Activated CD8-positive, alpha-beta memory T cell treated with anti-CD3 and anti-CD28 coated beads, Interleukin-2, amount 50 U/mL, for 48 hours (primary cell): ENCODE data around the gene OR2V1.
"Not testable (repeated sequence)": the region's sequence is repeated elsewhere in the genome, so short reads cannot be mapped to it uniquely, and the experiment has no call there.

Experiments
- DNase-seq: peaks from one replicate; pipeline ENCODE4 v3.0.0-alpha.2; 2020

Gene OR2V1

DNA sequence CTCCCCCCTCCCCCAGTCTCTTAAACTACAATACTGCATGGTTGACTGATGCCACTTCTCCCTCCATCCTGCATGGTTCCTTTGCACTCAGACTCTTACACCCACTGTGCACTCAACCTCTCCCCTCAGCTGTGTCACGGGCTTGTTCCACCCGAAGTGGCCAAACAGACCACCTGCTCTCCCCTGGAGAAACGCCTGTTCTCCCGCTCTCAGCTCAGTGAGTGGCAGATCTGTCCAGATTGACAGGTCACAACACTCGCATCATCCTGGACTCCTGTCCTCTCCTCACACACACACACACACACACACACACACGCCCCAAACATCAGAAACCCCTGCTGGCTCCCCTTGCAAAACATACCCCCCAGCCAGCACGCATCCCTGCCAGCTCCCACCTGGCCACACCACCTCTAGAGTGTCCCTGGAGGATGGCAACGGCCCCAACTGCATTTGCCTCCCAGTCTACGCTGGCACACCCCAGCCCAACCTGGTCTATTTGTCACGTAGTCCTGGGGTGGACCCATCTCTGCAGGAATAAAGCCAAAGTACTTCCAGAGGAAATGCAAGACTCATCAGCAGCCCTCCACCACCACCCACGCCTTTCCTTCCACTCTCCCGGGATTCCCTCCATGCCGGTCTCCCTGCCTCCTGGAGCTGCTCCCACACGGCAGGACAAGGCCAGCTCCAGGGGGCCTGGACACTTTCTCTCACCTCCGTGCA, 2.9 kb downstream of the OR2V1 start:
- peak; percentile 37 for DNase-seq

DNA sequence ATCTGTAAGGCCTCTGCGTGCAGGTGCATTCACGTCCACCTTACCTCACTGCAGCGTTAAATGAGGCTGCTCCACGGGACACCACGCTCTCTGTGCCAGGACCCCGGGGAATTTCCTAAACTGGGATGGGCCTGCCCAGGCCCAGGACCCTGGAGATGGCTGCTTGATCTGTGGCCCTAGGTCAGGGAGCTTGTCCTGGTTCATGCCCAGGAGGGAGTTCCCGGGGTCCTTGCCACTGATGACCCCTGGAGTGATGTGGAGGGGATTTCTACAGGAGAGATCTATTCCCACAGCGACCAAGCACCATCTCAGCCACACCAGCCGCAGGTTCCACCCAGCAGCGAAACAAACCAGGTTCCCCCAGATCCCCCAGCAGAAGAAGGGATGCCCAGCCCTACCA, 3.5 kb downstream of the OR2V1 start:
- no peak for DNase-seq

DNA sequence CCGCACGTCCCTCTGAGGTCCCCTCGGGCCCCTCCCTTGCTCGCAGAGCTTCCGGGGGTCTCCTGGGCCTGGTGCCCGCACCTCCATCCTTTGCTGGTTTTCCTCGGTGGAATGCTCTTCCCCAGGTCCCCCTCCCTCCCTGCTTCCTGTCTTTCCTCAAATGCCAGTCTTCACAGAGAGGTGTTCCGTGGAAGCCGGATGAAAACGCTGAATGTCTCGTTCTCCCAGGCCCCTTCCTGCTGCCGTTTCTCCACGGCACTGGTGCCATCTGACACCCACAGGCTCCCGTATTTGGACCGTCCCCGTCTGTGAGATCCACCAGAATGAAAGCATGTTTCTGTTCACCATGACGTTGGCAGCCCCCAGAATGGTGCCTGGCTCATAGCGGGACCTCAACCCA, 4.1 kb downstream of the OR2V1 start:
- no peak for DNase-seq

DNA sequence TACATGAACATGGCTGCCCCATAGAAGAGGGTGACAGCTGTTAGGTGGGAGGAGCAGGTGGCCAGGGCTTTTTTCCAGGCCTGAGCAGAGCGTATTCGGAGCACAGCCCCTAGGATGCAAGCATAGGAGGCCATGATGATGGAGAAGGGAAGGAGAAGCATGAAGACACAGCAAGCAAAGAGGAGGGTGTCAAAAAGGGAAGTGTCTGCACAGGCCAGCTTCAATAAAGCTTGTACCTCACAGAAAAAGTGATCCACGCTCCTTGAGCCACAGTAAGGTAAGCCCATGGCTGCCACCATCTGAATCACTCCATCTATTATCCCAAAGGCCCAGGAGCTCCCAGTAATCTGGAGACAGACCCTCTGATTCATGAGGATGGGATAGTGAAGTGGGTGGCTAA, 6.4 kb downstream of the OR2V1 start:
- DNase-seq = no peak

DNA sequence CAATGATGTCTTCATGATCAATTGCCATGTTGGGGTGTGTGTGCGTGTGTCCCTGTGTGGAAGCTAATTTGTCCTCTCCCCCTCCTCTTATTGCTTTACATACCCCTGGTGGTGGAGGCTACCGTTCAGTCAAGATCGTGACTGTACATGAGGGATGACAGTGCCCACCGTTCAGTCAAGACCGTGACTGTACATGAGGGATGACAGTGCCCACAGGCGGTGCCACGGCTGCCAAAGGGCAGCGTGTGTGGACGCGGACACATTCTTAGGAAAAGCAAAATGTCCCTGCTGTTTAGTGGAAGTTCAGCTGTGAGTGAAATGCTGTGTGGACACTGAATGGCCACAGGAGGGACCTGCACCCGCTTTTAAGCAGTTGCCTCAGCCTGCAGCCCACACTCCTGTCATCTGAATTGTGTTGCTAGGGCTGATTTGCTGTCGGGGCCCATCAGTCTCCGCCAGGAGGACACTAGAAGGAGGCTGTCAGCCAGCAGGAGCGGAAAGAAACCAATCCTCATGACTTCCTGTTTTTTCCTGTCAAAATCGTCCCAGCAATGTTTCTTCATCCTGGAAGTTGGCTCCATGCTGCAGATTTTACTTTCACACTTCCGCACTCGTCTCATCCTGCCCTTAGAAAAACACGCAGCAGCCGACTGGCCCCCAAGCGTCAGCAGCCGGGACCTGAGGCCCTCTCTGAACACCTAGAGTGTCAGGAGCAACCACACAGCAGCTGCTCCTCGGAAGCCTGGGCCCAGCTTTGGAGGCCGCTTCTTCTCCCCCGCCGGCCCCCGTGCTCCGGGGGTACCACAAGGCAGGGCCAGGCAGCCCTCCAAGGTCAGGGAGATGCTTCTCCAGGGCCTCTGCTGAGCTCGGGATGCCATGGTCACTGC, 9.1 kb downstream of the OR2V1 start:
- DNase-seq = no peak

DNA sequence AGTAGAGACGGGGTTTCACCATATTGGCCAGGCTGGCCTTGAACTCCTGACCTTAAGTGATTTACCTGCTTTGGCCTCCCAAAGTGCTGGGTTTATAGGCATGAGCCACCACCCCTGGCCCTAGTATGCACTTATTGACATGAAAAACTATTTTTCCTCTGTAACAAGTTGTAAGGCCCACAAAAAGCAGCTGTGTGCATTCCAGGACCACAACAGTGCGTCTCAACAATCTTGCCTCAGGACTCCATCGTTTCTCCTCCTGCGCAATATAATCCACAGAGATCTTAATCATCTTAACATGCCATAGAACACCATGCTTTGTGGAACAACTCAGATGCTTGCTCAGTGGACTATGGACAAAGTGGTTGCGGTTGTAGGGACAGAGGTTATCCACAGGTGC, 10.2 kb downstream of the OR2V1 start:
- no peak for DNase-seq

DNA sequence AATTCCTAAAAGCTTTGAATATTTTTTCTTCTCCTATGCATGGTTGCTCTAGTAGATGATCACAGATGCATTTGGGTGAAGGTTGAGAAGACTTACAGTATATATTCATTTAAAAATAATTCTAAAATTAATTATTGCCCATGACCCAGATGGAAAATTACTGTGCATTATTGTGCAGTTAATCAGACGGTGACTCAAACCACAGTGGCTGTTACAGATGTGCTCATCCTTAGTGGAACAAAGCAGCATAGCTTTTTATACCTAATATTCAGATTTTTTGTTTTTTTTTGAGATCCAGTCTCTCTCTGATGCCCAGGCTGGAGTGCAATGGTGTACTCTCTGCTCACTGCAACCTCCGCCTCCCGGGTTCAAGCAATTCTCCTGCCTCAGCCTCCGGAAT, 10.7 kb downstream of the OR2V1 start:
- no peak for DNase-seq

DNA sequence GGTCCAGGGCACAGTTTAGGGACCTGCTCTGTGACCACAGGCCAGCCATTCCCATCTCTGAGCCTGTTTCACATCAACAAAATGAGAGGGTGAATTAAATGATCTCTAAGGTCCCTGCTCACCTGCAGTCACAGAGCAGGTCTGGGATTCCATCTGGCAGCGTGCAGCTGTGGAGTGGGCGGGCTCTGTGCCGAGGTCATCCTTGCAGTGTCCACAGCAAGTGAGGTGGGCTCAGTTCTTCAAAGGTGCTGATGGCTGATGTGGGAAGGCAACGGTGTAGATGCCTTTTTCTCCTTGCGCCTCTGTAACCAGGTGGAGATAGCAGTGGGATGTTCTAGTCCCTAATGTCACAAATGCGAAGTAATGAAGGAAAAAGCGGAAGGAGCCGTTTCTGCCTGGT, 11.9 kb downstream of the OR2V1 start:
- DNase-seq = no peak

DNA sequence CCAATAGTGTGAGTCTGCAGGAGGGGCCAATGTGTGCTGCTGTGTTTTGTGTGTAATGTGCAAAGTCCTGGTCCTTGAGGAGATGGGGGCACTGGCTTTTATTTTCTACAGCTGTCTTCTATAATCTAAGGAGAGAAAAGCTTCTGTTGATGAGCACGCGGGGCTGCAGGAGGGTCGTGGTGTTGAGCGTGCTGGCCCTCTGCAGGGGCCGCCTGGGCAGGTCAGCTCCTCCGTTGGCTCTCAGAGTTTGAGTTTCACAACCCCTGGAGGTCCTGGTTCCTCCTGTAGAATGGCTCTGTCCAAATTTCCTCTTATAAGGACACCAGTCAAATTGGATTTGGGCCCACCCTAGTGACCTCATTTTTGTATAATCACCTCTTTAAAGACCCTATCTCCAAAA, 12.6 kb downstream of the OR2V1 start:
- no peak for DNase-seq

DNA sequence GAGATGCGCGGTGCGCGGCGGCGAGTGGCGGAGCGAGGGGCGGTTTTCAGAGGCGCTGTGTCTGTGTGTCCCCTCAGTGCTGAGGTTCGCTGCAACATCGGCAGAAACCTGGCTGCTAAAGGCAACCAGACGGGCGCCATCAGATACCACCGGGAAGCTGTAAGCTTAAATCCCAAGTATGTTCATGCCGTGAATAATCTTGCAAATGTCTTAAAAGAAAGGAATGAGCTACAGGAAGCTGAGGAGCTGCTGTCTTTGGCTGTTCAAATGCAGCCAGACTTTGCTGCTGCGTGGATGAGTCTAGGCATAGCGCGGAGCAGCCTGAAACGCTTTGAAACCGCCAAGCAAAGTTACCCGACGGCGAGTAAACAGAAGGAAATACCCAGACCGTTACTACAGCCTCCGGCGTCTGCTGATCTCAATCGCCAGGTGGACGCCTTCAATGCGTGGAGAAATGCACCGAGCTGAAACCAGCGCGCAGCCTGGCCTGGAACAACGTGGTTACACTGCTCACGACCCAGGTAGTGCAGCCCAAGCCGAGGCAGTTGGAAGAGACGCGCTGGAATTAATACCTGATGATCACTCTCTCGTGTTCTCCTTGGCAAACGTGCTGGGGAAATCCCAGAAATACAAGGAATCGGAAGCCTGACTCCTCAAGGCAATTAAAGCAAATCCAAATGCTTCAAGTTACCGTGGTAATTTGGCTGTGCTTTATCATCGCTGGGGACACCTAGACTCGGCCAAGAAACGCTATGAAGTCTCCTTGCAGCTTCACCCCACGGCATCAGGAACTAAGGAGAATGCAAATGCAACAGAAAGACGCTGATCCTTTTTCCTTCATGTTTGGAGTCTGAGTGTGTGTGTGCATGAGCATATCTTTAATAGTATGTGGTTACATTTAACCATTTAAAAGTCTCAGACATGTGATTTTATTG, 15.9 kb downstream of the OR2V1 start:
- DNase-seq = peak; percentile 51

DNA sequence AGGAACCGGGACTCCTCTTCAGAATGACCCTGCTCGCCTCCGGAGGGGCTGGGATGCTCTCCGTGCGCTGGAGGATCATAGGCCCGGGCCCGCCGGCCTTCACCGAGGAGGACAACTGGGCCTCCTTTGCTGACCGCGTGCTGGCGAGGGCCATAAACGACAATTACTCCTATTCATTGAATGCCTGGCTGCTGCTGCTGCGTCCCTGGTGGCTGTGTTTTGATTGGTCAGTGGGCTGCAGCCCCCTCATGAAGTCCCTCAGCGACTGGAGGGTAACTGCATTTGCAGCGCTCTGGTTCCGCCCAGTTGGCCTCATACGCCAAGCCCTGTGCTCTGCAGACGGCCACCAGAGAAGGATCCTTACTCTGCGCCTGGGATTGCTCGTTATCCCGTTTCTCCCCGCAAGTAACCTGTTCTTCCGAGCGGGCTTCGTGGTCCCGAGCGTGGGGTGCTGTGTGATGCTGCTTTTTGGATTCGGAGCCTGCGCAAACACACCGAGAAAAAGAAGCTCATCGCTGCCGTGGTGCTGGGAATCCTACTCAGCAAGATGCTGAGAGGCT, 16.6 kb downstream of the OR2V1 start:
- peak; percentile 44 for DNase-seq

DNA sequence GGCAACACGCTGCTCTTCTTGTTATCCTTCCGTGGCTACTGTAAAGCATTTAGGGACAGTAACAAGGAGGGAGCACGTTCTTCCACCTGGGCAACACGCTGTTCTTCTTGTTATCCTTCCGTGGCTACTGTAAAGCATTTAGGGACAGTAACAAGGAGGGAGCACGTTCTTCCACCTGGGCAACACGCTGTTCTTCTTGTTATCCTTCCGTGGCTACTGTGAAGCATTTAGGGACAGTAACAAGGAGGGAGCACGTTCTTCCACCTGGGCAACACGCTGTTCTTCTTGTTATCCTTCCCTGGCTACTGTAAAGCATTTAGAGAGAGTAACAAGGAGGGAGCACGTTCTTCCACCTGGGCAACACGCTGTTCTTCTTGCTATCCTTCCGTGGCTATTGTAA, 17.4 kb downstream of the OR2V1 start:
- not testable (repeated sequence) for DNase-seq

DNA sequence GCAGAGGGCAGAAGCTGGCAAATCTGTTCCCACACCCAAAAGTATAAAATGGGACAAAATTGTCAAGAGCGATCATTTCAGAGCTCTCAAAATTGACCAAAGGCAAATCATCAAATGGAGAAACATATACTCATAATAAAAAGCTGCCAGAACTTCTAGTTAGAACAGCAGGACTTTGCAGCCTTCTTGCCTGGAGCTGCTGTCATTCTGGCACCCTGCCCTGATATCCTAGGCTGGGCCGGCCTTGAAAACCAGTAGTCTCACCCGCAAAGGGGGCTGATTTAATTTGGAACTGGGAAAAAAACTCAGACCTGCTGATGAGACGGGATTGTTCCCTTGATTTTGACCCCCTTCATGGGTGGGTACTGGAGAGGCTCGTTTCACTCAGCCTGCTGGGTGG, 18.5 kb downstream of the OR2V1 start:
- peak; percentile 3 for DNase-seq

DNA sequence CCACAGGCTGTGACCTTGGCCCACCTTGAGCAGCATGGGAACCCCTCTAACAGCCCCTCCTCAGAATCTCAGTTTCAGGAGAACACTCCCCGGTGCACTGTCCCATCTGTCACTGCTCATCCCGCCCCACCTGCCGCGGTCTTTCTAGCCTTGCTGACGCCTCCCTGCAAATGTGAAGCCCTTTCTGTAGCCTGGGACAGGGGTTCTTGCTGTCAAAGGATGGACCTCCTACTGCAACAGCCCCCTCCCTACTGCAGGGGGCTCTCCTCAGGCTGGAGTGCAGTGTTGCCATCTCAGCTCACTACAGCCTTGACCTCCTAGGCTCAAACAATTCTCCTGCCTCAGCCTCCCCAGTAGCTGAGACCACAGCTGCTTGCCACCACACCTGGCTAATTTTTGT, 20.0 kb downstream of the OR2V1 start:
- no peak for DNase-seq

DNA sequence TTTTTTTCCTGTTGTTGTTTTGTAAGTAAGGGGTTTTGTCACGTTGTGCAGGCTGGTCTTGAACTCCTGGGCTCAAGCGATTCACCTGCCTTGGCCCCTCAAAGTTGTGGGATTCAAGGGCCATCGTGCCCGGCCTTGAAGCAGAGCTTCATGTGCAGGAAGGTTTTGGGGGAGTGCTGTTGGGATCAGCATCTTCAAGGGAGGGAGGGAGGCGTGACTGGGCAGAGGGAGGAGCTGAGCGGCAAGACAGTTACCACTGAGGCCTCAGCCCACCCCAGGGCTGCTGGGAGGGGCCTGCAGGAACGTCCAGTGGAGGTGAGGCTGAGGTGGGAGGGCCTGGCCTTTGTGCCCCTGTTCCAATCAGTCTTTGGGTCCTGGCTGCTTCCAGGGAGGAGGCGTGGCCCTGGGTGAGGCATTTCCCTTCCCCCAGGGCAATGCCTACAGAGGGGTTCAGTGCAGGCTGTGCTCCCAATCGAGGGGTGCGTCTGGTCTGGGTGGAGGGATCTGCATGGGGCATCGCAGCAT, 21.4 kb downstream of the OR2V1 start:
- no peak for DNase-seq

DNA sequence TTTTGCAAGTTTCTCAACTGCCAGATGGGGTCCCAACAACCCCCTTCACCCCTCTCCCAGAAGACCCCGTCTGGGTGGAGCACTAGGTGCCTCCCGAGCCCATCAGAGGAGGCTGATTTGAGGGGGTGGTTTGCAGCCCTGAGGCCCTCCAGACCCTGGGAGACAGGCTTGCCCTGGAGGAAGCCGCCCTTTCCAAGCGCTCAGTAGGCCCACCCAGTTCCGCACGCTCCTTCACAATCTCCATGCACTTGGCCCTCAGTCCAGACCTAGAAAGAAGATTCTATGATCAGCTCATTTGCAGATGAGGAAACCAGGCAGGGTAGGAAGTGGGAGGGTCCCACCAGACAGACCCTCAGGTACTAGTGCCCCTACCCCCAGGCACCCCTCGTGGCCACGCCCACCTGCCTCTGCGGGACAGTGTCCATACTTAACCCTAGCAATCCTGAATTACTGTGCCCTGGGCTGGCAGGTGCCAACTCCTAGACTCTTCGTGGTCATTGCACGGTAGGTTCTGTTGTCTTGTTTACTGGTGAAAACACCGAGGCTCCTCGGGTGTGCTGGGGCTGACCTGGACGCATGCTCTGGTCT, 22.3 kb downstream of the OR2V1 start:
- DNase-seq = no peak

DNA sequence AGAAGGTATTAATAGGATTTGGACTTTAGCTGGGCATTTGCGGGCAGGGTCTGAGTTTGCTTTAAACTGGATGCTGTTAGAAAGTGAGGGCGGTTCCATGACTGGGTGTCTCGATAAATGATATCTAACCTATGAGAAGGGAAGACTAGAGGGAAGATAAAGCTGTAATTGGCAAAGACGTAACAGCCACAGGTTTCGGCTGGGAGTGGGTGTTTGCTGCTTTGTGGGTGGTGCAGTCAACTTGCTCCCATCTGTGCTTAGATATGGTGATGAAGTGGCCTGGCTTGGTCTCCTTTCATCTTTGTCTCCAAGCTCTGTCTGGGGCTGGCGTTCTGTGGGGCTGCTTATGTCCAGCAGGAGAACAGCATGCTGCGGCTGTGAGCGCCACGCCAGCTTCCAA, 23.3 kb downstream of the OR2V1 start:
- DNase-seq = no peak

DNA sequence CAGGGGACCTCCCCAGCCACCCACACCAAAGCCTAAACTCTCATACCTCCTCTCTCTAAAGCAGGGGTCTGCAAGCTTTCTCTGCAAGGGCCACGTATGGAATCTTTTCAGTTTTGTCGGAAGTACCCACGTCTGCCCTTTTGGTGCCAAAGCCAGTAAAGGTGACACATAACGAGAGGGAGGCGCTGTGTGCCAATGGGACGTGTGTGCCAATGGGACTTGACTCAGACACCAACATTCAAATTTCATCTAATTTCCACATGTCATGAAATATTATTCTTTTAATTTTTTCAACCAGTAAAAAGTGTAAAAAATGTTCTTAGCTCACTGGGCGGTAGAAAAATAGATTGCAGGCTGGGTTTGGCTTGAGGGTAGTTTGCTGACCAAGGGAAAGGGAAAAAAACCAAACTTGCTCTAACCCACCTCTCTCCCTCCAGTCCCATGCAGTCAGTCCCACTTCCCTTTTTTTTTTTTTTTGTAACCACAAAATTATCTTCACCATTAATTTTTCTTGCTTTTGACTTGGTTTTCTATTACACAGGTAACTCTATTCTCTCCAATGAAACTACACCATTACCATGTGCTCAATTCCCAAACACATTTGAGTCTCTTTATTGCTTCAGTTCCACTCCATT, 25.5 kb downstream of the OR2V1 start:
- DNase-seq = no peak

DNA sequence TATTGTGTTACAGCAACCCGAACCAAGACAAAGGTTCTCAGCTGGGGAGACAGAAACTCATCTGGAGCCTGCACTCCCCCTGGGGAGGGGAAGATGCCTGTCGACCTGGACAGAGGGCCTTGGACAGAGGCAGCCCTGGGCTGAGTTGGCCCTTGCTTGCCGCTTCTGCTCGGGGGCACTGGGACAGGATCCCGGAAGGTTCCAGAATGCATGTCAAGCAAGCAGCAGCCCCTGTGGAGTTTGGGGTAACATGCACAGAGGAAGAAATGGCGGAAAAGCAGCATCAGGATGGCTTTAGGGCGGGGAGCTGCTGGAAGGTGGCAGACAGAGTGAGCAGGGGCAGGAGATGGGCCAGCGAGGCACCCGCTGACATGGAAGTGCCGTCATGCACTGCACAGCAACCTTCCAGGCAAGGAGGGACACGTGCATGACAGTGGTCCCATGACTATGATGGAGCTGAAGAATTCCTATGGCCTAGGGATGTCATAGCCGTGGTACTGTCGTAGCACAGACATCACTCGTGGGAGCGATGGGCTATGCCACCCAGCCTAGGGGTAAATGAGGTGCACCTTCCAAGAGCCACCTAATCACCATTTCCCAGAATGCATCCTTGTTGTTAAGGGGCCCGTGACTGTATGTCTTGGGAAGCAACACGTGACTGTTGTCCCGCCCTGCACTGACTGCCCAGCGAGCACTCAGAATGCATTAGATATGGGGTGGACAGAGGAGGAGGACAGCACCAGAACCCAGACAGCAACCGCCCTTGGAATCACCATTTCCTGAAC, 26.2 kb downstream of the OR2V1 start:
- peak; percentile 51 for DNase-seq

DNA sequence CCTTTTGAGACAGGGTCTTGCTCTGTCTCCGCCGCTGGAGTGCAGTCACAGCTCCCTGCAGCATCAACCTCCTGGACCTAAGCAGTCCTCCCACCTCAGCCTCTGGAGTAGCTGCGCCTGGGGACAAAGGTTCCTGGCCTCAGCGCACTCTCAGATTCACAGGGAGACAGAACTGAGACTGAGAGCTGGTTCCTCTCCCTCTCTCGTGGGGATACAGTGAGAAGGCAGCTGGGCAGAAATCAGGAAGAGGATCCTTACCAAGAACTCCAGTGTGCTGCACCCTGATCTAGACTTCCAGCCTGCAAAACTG, 26.8 kb downstream of the OR2V1 start:
- DNase-seq = peak; percentile 52
